HG03135 (cell line): Measurements from ENCODE around the gene SHISAL2A.

Experiments
- ATAC-seq: cut with Tn5 transposase; IDR thresholded peaks from one replicate; pipeline ENCODE4 v1.9.1; 2021; ENCODE audit warnings: mild to moderate bottlenecking, moderate library complexity; ENCODE audit not compliant: unreplicated experiment

SHISAL2A gene

DNA sequence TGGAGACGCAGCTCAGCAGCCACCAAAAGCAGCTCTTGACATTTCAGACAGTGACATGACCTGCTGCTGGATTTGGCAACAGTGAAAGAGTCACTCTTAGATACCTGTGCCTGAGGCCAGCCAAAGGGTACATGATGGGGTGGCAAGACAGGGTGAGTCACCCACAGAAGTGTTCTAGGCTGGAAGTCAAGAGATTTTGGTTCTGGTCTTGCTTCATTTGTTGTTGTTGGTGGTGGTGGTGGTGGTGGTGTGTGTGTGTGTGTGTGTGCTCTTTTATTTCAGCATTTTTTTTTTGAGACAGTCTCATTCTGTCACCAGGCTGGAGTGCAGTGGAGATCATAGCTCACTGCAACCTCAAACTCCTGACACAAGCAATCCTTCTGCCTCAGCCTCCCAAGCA, 25.8 kb downstream of the SHISAL2A start:
- no peak for ATAC-seq

DNA sequence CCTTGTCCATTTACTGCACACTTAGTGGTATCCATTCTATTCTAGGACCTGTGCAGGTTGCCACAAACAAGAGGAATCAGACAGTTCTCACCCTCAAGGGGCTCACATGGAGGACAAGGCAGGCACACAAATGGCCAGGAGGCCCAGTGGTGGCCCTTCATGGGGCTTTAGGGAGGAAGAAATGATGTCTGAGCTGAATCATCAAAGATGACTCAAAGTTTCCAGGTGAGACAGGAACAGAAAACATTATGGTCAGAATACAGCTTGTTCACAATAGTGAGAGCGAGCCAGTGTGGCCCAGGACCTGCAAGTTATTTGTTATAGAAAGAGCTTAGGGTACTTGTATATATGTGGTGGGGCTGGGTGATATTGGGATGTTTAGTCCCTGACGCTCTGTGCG, 26.4 kb downstream of the SHISAL2A start:
- ATAC-seq: peak; percentile 68

DNA sequence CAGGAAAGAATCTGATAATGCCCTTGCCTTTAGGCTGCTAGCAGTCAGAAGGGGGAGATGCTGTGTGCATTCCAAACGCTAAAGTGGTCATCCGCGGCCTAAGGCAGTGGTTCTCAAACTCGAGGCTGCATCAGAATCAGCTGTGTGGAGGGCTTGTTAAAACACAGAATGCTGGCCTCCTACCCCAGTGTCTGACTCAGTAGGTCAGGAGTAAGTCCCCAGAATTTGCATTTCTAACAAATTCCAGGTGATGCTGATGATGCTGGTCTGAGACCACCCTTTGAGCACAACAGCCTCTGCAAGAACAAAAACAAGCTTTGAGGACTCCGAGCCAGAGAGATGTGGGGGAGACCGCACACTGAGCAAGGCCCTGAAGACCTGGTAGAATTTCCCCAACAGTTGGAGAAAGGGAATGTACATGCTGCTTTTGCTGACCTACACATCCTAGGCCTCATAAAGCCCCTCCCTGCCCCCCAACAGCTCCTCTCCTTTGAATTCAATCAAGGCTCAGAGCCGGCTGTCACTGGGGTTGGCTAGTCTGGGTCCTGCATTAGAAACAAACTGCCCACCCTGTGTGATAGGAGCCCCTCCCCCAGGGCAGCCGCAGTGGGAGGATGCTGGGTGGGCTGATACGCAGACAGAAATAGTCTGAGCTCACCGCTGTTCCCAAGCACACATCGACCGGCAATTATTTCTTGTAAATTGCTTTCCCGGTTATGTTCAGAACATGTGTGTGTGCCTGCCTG, 27.1 kb downstream of the SHISAL2A start:
- ATAC-seq: no peak

DNA sequence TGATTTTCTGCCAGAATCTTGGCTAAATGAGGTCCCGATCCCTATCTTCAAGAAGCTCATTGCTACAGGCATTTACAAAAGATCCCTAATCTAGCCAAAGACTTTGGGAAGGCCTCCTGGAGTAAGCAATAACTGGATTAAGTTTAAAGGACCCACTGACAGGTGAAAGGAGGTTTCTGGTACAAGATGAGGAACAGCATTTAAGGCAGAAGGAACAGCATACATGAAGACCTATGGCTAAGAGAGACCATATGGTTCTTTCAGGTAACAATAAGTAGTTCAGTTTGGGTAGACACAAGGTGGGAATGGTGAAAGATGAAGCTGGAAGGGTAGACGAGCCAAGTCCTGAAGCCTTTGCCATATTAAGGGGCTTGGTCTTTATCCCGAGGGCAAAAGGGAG, 27.8 kb downstream of the SHISAL2A start:
- ATAC-seq: no peak

DNA sequence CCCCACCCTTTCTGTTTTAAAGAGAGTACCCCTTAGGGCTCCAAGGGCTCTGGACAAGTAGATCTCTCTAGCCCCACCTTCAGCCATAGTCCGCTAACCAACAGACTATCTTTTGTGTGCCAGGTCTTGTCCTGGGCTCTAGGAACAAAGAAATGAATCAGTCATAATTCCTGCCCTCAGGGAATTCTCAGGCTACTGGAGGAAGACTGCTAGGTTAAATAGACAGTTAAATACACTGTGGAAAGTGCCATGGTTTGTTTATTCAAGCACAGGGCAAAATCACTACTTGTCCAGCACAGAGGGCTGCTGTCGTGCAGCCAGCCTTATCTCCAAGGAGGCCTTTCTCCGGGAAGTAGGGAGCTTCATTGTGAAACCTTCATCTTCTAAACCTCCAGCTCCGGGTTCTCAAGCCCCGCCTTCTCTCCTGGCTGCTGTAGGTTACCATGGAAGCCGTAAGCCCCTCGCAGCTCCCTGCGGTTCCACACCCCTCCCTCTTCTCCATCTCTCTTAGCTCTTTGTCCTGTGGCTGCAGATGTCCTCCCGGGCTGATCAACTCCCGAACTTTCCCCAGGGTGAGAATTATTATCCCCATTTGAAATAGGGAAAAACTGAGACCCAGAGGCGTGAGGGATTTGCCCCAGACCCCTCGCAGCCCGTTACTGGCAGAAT, 29.8 kb downstream of the SHISAL2A start:
- ATAC-seq: no peak

DNA sequence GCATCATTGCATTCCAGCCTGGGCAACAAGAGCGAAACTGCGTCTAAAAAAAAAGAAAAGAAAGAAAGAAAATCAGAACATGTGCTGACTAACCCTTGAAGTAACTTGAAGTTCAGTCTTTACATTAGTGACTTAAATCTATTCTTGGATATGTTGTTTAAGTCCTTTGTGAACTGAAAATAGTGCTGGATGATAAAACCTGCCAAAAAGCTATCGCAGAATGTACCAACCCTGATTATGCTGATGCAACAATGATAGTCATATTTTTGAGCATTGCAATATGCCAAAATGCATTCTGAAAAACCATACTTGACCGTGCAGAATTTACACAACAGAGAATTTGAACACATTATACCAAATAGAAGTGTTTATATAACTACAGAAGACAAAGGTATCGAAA, 30.7 kb downstream of the SHISAL2A start:
- no peak for ATAC-seq

DNA sequence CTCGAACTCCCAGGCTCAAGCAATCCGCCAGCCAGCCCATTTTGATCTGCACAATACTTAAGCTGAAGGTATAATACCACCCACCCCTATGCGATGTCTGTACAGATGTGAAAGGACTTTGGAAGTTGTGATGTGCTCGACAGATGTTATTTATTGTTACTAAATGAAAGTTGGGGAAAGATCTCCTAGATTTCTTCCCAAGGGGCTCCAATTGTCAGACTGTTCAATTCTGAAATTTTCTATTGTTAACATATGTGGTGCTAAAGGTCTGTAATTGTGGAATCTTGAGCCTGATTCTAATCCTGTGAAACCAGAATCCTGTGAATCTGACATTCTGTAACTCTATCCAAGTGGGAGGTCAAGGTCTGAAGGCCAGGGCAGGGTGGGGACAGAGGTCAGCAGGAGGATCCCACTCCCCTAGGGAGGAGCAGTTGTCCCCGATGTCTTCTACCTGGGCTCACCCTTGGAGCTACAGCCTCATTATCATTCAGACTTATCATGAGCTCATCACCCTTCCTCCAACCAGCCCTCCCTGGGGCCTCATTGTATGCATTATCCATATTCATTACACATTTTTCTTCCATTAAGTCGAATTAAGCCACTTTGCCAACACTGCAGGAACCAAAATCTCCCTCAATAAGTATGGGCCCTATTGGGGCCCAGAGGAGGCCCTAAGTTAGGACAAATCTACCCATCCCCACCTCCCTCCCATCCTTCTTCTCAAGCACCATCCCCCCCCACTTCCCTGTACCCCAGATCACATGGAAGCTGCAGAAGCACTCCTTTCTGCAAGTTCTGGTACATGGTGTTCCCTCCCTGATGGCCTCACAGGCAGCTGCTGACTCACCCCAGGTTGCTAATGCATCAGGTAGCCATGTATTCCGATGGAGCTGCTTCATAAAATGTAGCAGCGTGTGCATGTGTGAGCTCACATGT, 32.3 kb downstream of the SHISAL2A start:
- ATAC-seq: no peak

DNA sequence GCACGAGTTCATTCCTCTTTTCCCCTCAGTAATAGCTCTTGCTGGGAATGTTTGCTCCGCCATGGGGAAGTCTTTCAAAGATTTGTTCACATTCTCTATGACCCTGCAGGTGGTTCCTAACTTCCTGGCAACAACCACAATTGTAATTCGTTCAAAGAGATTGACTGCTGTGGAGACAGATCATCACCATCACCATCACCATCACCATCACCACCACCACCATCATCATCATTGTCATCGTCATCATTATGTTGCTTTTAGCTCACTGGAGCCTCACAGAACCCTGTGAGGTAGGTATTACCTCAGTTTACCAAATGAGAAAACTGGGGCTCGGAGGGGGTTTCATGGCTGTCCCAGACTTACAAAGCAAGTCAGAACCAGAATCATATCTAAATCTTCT, 34.3 kb downstream of the SHISAL2A start:
- ATAC-seq: no peak

DNA sequence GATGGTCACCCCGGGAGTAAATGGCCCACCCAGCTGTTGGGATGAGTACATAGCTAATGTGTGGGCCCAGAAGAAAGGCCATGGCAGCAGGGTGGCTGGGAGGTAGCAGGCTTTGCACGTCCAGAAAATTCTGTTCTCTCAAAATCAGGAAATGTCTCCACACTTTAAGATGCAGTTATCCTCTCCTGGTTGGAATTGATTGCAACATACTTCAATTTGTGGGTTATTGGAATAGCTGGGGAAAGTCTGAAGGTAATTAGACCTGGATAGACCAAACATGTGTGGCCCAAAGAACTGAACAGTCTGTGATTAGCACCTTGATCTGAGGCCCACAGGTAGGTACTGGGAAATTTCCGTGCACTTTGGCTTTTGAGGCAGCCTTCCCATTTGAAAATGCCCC, 35.0 kb downstream of the SHISAL2A start:
- ATAC-seq: no peak

DNA sequence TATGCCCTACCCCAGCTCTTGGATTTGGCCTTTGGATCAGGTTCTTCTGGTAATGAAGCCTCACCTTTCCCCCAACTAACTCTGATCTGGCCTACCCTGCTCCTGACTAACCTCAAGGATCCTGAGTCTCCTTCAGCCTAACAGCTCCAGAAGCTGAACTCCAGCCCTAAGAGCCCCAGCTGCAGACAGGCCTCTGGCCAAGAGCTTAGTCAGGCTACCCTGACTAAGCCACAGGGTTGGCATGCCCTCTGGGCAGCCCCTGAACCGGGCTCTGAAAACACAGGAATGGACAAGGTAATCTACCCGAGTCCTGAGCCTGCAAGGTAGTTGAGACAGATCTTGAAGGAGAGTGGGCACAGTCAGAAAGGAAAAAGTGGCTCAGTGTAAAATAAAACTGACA, 35.7 kb downstream of the SHISAL2A start:
- ATAC-seq: no peak

DNA sequence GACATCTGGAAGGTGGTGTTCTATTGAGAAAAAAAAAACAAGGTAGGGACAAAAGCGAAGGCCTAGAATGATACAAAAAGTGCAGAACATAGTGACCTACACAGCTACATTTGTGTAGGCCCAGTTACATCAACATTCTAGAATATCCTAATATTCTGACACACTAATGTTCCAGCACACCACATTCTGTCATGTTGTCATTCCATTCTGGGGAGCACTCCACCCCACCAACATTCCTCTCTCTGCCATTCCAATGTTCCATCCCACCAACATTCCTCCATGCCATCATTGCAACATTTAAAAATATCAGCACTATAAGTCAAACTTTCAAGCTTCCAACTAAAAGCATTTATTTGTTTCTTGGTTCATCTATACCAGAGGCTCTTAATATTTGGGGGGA, 36.7 kb downstream of the SHISAL2A start:
- ATAC-seq: no peak

DNA sequence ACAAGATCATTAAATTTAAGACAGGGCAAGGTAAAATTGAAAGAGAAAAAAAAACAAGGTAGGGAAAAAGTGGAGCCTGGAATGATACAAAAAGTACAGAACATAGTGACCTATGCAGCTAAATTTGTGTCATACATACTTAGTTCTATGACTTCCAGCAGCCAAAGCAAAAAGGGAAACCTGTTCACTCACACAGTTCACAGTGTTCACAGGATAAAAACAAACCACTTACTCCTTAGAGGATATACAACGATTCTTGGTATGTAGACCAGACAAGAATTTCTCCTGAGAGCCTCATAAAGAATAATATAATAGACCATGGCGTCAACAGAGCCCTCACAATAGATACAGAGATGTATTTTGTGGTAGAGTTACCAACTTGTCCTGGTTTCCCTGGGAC, 37.6 kb downstream of the SHISAL2A start:
- ATAC-seq: no peak

DNA sequence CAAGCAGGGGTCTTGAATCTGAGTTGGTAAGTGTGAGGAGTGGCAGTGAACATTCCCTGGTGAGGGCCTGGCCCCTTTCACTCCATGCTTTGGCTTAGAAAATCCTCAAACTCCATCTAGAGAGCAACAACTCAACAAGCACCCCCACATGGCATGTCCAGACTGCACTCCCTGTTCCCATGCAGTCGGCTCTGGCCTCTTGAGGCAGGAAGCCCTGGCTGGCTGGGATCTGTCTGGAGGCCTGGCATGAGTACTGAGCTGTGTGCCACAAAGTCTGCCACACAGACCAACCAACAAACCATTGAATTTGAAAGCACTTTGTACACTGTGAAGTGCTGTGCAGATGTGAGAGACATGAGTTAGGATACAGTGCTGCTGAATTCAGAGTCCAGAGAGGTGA, 40.0 kb downstream of the SHISAL2A start:
- no peak for ATAC-seq

DNA sequence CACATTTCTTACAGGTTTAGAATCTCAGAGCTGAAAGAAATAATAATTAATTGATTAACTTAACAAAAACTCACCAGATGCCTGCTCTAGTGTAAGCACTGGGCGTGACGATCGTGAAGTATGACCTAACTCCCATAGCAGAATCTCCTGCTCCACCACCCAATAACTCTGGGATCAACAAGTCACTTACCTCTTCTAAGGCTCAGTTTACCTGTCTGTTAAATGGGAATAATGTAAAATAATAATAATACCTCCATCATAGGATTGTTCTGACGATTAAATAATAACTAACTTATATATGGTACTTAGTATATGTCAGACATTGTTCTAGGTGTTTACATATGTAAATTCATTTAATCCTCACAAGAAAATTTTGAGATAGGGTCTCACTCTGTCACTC, 40.5 kb downstream of the SHISAL2A start:
- no peak for ATAC-seq

DNA sequence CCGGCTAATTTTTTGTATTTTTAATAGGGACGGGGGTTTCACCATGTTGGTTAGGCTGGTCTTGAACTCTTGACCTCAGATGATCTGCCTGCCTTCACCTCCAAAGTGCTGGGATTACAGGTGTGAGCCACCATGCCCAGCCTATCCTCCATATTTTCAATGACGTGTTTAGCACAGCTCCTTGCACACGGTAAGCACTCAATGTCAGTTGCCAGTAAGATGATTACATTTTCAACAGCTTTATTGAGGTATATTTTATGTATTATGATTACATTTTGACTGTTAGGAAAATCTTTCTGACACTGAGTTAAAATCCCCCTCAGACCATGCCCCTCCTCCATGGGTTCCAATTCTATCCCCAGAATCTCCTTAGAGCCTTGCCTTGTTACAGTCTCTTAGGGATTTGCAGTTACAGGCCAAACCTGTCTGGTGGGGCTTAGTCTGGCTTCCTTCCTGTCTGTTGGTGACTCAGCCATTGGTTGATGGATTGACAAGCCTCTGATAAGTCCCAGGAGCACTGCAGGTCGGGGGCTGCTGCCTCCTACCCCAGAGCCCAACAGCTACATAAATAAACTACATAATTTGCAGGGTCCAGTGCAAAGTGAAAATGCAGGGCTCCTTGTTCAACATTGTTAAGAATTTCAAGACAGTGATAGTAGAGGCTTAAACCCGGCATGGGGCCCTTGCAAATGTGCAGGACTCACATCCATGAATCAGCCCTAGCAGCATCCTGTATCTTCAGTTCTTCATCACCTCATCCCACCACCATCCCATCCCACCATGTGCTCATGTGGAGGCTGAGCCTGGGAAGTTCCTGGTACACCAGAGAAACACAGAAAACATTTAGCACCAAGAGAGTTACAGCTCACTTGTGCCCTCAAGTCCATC, 41.8 kb downstream of the SHISAL2A start:
- ATAC-seq: no peak

DNA sequence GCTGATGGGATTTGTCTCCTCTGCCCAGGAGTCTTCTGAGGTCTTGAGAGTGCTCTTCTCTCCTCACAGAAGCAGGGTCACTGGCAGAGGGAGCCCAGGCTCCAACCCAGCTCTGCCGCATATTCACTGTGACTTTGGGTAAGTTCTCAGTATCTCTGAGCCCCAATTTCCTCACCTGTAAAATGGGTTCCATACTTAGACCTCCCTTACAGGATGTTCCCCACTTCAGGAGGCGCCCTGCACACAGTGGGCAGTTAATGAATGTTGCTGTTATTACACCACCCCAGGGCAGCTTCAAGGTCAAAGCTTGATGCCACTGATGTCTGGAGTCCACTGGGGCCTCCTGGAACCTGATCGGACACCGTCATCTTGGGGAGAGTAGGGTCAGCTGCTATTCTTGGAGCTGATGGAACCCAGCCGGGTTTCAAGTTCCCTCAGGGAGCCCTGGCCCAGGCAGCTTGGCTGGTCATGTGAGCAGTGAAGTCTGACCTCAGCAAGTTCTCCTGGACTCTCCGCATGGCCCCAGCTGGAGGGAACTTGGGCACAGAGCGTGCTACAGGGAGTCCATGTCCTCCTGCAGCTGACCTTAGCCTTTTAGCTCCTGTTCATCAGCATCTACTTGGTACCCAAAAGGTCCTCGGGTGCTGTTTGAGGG, 43.4 kb downstream of the SHISAL2A start:
- ATAC-seq: no peak

DNA sequence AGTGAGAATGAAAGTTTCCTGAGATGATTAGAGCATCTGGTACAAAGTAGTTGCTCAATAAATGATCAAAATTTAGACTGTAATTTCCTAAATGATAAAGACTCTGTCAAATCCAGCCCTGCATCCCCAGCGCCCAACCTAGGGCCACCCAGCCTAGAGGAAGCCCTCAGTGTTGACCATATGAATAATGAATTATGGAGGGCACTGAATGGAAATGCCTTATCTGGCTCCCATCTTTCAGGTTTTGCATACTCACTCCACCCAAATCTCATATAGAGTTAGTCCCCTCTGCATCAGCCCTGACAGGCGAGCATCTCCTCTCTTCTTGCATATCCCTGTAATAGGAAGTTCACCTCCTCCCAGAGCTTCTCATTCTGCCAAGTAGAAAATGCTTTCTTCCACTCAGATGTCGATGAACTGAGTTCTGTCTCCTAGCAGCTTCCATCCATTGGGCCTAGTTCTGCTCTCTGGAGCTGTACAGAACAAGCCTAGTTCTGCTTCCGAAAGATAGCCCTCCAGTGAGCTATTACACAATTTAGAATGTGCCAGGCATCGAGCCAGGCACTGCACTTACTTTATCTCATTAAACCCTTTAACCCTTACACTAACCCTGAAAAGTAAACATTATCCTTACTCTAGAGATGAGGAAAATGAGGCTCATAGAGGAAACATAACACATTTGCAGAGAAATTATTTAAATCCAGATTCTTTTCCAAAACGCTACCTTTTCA, 44.3 kb downstream of the SHISAL2A start:
- ATAC-seq: no peak

DNA sequence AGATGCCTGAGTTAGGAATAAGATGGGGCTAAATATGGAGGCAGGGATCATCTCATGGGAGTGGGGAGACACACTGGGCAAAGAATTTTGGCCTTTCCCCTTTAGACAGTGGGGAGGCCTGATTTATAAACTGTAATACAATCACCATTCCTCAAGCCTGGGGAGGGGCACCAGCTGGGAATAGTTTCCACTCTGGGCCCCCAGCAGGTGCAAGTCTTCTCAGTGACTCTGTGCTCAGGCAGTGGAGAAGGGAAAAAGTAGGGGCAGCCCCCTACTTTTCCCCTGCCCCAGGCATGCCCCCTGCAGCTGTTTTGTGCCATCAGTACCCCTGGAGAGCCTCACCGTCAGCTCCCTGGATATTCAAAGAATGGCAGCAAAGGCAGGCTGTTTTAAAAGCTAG, 46.1 kb downstream of the SHISAL2A start:
- no peak for ATAC-seq

DNA sequence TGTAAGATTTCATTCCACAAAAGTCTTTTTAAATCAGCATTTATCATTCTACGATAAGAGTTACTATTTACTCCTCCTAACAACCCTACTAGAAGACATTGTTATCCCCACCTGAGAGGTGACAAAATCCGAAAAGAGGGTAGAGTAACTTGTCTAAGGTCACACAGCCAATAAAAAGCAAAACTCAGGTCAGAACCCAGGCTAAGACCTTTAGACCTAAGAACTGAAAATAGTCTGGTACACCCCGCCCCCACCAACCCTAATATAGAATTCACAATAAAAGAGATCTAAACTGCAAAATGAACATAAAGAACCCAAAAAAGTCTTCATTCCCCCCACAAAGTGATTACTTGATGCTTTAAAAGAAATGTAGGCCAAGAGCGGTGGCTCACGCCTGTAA, 46.5 kb downstream of the SHISAL2A start:
- no peak for ATAC-seq

DNA sequence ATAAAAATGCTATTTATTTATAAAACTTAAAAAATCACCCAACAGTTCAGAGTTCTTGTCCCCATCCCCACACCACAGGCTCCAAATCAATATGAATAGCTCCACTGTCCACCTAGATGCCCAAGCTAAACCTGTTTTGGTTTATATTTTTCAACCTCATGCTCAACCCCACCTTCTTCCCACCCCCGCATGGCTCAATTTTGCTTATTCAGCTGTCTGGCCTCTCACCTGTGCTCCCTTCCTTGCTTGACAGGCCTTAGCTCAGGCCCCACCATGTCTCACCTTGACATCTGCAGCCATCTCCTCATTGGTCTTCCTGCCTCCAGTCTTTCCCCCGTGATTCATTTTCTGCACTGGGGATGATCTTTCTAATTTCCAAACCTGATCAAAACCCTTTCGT, 47.4 kb downstream of the SHISAL2A start:
- no peak for ATAC-seq
